ENCODE data around the gene PCCA.
A peak's percentile ranks its signal among the peaks of the same experiment; 100 is the strongest.
"Not testable (repeated sequence)": the region's sequence is repeated elsewhere in the genome, so short reads cannot be mapped to it uniquely, and the experiment has no call there.

The PCCA gene

DNA sequence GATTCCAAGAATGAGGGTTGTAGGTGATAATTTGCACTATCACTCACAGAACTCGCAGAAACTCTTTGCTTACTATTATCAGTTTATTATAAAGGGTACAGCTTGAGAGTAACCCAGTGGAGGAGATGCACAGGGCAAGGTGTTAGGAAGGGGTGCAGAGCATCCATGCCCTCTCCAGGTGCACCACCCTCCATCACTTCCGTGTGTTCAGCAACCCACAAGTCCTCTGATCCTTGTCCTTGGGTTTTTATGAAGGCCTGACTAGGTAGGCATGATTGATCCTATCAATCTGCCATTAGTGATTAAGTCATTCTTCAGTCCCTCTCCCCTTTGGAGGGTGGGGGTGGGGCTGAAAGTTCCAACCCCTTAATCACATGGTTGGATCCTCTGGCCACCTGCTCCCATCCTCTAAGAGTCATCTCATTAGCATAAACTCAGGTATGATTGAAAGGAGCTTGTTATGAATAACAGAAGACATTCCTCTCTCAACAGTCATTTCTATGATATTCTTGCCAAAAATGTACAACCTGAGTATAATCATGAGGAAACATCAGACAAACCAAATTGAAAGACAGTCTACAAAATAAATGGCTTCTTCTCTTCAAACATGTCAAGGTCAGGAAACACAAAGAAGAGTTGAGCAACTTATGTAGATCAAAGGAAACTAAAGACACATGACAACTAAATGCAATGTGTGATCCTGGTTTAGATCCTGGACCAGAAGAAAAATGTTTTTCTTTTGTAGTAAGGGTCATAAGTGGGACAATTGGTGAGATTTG, 225.4 kb downstream of the PCCA start:
- no peak for DNase-seq

DNA sequence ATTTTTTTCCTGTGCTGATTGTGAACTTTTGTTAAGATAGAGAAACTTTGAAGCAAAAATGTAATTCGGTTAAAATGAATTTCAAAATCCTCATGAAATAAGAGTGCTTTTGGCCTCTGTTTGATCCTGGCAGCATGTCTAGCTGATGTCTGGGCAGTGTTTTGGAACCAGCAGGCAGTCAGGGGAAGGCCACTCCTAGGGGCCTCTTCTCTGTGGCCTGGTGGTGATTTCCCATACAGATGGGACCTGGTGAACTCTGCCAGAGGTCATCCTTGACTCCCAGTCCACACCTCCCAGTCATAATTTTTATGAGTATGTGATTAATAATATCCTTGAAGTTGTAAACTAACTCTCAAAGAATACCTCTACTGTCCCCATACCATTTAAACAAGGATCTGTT, 226.6 kb downstream of the PCCA start:
- DNase-seq = no peak

DNA sequence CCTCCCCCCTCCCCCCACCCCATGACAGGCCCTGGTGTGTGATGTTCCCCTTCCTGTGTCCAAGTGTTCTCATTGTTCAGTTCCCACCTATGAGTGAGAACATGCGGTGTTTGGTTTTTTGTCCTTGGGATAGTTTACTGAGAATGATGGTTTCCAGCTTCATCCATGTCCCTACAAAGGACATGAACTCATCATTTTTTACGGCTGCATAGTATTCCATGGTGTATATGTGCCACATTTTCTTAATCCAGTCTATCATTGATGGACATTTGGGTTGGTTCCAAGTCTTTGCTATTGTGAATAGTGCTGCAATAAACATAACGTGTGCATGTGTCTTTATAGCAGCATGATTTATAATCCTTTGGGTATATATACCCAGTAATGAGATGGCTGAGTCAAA, 229.6 kb downstream of the PCCA start:
- not testable (repeated sequence) for DNase-seq

DNA sequence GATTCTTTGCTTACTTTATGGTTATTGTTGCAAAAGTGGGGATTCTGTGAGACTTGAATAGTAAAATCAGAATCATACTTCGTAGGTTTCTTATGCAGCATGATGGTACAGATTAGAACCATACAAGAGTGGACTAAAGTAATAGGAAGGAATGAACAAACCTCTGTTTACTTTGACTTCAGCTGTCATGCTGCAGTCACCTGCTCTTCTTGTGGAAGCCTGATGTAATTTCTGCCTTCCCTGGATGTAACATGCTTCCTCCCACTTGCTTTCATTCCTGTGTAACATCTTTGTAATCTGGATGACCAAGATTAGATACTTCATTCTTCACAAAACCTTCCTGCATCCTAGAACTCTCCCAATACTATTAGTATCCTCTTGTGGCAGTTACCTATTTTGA, 235.0 kb downstream of the PCCA start:
- DNase-seq = no peak

- no peak for DNase-seq
These were observed 241.8 kb downstream of the PCCA start for GRCh38 chr13:100330662-100331061.

DNA sequence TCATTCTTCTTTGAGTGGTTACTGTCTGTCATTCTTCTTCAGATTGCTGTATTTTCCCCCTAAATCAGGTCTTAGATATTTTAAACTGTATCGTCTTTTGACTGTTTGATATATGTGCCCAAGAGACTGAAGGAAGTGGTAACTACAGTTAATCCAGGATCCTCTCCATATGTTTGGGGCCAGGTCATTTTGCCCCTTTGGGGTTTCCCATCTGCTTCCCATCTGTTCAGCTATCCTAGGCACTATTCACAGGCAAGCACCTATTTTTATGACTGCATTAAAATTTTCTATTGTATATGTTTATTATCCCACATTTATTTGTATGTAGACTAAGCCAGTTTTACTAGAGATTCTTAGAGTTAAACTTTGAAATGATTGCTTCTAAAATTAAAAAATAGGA, 244.2 kb downstream of the PCCA start:
- DNase-seq = no peak

DNA sequence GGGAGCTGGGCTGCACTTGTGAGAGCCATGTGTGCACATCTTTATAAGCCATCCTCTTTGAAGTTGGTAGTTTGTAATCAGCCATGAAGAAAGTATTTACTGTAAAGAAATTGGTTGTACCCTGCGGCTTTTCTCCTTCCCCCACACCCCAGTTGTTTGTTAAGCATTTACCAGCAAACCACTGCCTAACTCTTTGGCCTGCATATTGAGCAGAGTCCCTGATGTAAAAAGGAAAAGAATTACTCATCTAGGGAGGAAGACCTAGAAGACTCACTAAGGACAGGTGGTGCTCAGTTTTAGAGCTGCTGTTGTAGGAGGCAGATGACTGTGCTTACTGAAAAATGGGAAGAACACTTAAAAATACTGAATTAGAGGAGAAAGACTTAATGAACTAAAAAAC, 245.3 kb downstream of the PCCA start:
- DNase-seq = no peak

- no peak for DNase-seq
These were observed 248.1 kb downstream of the PCCA start for GRCh38 chr13:100336795-100337516.

GRCh38 chr13:100338275-100338674, 249.4 kb downstream of the PCCA start:
- peak; percentile 38 to 60 for DNase-seq

DNA sequence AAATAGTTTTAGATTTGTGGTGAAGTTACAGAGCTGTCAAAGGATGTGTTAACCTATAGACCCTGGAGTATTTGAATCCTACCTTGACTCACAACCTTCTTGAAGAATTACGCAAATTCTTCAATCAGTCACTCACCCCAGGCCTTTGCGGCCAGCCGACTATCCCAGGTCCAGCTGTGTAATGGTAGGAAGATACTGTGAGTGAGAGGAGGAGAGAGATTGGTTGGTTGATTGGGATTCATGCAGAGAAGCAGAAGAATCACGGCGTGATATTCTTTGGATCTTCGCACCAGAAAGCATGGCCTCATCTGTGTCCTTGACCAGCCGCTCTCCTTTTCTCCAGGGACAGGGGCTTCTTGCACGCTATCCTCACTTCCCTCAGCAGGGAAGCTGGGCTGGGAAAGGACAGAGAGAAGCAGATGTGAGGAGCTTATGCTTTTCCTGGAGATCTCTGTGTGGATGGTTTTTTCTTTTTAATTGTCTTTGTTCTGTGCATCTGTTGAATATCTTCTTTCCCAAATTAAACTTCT, 250.6 kb downstream of the PCCA start:
- DNase-seq = no peak

DNA sequence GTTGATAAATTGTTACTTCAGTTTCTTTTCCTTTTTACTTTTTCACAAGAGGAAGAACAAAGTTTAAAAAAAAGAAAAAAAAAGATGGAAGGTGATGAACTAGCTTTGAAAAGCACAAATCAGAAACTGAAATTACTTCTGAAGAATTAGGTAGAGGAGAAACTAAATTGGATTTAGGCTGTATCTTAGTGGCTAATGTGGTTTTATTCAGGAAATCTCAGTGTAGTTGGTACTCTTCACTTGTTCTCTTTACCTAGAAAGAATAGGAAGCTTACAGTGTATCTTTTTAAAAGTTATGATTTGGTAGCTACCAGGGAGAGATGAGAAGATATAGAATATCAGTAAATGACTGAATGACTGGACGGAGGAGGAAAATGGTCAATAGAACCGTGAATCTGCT, 252.0 kb downstream of the PCCA start:
- no peak for DNase-seq

DNA sequence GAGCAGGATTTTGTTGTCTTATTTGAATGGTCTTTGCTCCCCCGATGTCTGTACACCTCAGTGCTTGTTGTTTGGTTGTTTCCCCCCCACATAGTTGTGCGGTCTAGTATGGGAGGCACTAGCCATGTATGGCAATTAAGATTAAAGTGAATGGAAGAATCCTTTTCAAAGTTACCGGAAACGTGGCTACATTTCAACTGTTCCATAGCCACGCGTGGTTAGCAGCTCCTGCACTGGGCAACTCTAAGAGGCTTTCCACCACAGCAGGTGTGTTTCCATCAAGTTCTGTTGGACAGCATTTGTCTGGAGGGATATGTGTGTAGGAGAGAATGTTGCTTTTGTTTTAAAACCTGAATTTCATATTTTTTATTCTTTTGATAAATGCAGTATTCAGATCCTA, 252.4 kb downstream of the PCCA start:
- no peak for DNase-seq

DNA sequence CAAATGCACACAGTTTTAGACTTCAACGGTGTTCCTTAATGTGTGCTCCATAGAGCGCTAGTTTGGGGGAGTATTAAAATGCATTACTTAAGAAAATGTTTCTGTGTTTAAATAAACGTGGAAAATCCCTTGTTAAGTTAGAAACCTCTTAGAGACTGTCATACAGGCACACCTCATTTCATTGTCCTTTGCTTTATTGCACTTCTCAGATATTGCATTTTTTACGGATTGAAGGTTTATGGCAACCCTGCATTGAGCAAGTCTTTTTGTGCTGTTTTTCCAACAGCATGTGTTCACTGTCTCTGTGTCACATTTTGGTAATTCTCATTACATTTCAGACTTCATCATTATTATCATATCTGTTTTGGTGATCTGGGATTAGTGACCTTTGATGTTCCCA, 255.7 kb downstream of the PCCA start:
- DNase-seq = no peak

- DNase-seq = no peak
These were observed 259.1 kb downstream of the PCCA start for GRCh38 chr13:100347968-100348367.

GRCh38 chr13:100349594-100349993, 260.7 kb downstream of the PCCA start:
- DNase-seq = no peak

GRCh38 chr13:100350601-100351000, 261.7 kb downstream of the PCCA start:
- DNase-seq = no peak

DNA sequence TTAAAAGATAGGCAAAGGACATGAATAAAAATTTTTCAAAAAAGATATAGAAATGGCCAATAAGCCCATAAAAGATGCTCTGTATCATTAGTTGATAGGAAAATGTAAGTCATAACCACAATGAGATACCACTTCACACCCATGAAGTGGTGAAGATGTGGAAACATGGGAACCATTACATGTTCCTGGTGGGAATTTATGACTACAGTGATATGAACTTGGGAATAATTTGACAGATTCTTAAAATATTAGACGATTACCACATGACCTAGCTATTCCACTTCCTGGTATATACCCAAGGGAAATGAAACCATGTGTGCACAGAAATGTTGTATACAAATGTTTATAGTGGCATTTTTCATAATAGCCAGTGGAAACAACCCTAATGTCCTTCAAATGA, 267.5 kb downstream of the PCCA start:
- no peak for DNase-seq

DNA sequence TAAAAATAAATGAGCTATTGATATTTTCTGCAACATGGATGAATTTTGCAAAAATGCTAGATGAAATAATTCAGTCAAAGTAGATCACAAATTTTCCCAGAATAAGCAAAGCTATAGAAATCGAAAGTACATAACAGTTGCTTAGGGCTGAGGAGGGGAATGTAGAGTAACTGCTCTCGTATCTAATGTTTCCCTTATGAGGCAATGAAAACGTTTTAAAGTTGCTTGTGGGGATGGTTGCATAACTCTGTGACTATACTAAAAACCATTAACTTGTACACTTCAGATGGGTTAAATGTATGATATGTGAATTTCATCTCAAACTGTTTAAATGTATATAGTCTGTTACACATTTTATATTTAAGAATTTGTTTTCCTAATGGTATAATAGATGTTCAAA, 268.0 kb downstream of the PCCA start:
- DNase-seq = peak; percentile 62 to 70

- no peak for DNase-seq
These were observed 268.9 kb downstream of the PCCA start for GRCh38 chr13:100357764-100358163.

- no peak for DNase-seq
These were observed 272.6 kb downstream of the PCCA start for GRCh38 chr13:100361504-100361903.

DNA sequence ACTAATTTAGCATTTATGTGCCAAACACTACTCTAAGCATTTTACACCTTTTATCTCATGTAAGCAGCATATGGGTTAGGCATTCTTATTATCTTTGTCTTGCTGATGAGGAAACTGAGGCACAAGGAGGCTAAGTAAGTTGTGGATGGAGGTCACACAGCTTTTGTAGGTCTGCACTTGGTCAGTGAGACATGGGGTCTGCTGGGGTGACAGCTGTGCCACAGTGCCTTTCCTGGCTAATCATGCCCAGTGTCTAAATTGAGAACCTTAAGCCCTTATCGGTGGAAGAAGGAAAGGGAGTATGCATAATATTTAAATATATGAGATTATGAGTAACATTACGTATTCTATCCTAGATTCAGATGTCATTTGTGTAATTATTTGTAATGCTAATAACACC, 273.5 kb downstream of the PCCA start:
- DNase-seq = no peak

- DNase-seq = no peak
These were observed 273.9 kb downstream of the PCCA start for GRCh38 chr13:100362781-100363180.

- DNase-seq = no peak
These were observed 274.4 kb downstream of the PCCA start for GRCh38 chr13:100363285-100363711.

GRCh38 chr13:100363874-100364273, 275.0 kb downstream of the PCCA start:
- DNase-seq = no peak

Data from AML-193 (cell line).